NT2/D1 (cell line): Measurements from ENCODE around the gene IRAK3.

Experiments used
- YY1 ChIP-seq: IDR thresholded peaks from 2 replicates; pipeline ENCODE4 v1.6.1; 2011; ENCODE audit not compliant: insufficient read length, insufficient read depth
- ZNF274 ChIP-seq: IDR thresholded peaks from 2 replicates; pipeline ENCODE4 v1.6.1; 2011; ENCODE audit warnings: mild to moderate bottlenecking, low read depth, low read length

GRCh38 chr12:66279123-66279712 lies 90.2 kb downstream of the IRAK3 start:
- no peak for TF ChIP-seq YY1
- TF ChIP-seq ZNF274 = no peak
